Mammary epithelial cell (primary cell): ENCODE results near the gene TIMP1.

Experiments
- EZH2 ChIP-seq: IDR thresholded peaks from 2 replicates; pipeline ENCODE4 v1.6.1; 2012; ENCODE audit warnings: low read length, inconsistent platforms, borderline replicate concordance
- TF ChIP-seq, protein P1 (sequence below), 2 donors: IDR thresholded peaks in 1 of 2; conservative IDR thresholded peaks in 1 of 2; 2 replicates each; pipeline ENCODE4 v1.5.1; 2011 to 2012; ENCODE audit warnings: inconsistent platforms in 2 of 2, low read length in 2 of 2, mild to moderate bottlenecking in 2 of 2, control low read depth in 1 of 2, low read depth in 1 of 2; ENCODE audit not compliant: insufficient read depth in 1 of 2; ENCODE audit errors: extremely low read depth in 1 of 2

DNA sequence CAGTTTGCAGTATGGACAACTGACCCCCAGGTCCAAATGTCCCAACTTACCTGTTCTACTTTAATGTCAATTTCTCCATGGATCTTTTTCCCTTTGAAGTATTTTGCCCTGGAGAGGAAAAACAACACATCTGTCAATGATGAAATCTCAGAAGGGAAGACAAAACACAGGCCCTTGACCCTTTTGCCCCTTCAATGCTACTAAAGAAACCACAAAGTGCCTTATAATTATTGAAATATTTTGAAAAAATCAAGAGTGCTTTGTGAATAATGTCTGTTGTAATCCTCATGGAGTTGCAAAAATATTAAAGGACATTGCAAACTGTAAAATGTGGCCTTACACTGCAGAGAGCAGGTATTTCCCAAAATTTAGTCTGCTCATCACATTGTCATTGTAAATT lies 24.9 kb downstream of the TIMP1 start:
- no peak for TF ChIP-seq EZH2
- TF ChIP-seq, protein P1, sequence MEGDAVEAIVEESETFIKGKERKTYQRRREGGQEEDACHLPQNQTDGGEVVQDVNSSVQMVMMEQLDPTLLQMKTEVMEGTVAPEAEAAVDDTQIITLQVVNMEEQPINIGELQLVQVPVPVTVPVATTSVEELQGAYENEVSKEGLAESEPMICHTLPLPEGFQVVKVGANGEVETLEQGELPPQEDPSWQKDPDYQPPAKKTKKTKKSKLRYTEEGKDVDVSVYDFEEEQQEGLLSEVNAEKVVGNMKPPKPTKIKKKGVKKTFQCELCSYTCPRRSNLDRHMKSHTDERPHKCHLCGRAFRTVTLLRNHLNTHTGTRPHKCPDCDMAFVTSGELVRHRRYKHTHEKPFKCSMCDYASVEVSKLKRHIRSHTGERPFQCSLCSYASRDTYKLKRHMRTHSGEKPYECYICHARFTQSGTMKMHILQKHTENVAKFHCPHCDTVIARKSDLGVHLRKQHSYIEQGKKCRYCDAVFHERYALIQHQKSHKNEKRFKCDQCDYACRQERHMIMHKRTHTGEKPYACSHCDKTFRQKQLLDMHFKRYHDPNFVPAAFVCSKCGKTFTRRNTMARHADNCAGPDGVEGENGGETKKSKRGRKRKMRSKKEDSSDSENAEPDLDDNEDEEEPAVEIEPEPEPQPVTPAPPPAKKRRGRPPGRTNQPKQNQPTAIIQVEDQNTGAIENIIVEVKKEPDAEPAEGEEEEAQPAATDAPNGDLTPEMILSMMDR (conservative IDR thresholded peaks at IDR 0.05 in 1 of 2, IDR thresholded peaks at IDR 0.05 in 1 of 2; ENCODE audit: extremely low read depth in 1 of 2, insufficient read depth in 1 of 2, low read depth in 1 of 2, low read length in 2 of 2): no peak
